ENCODE results near the gene SREBF1.

SREBF1 gene

GRCh38 chr17:17795946-17796786 is 40.6 kb downstream of the SREBF1 start:
- no peak for DNase-seq (ENCODE audit: low read depth, low spot score)

- no peak for DNase-seq (ENCODE audit: low read depth, low spot score)
Observed at GRCh38 chr17:17795296-17795695, 41.5 kb downstream of the SREBF1 start.

GRCh38 chr17:17794382-17794781 is 42.4 kb downstream of the SREBF1 start:
- no peak for DNase-seq (ENCODE audit: low read depth, low spot score)

GRCh38 chr17:17793378-17794214 is 43.2 kb downstream of the SREBF1 start:
- DNase-seq (ENCODE audit: low read depth, low spot score) = no peak

- no peak for DNase-seq (ENCODE audit: low read depth, low spot score)
Observed at GRCh38 chr17:17792551-17793377, 44.0 kb downstream of the SREBF1 start.

GRCh38 chr17:17792037-17792550 is 44.7 kb downstream of the SREBF1 start:
- no peak for DNase-seq (ENCODE audit: low read depth, low spot score)

DNA sequence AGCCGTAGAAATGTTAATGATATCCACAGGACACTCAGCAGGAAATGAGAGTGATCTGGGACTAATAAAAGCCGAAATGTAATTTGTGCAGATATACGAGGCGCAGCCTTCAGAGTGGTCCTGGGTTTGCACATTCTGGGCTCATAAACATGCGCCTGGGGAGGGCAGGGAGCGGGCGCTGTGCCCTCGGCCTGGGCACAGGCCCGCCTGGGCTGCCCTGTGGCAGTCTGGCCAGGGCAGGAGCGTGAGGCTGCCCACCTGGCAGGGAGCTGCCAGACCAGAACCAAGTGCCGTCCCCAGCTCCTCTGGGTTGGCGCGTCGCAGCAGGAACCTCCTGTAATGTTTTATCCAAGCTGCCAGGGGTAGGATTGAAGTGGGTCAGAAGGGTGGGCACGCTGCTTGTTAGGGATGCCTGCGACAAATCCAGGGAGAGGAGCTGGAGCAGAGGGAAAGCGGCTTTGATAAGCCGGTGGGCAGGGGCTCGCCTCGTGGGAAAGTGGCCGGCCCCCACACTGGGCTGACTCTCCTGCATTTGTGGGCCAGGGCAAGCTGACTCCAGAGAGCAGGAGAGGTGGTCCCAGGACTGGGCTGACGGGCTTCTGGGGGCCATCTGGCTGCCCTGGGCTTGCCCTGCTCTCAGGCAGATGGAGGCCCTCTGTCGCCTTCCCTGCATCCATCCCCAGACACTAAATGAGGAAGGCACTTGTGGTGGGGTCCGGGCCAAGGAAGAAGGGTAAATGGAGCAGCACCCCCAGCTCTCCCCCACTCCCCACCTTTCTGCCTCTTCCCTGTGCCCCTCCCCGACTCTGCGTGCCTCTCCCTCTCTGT is 45.9 kb downstream of the SREBF1 start:
- no peak for DNase-seq (ENCODE audit: low read depth, low spot score)

GRCh38 chr17:17789828-17790636 is 46.8 kb downstream of the SREBF1 start:
- no peak for DNase-seq (ENCODE audit: low read depth, low spot score)

DNA sequence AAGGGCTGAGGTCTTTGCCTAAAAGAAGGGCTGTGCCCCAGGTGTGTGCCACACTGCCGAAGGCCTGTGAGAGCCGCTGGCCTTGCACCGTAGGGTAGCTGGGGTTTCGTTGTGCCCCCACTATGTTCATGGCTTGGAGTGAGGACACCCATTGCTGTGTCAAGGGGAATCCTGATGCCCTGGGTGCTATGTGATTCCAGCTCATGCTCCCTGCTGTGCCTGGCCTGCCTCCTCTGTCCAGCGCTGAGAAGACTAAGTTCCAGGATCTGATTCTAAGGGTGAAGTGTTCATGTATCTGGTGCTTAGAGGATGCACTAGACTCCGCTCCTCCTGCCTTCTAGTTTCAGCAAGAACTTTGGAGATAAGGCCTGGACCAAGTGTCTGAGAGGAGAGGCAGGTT is 47.4 kb downstream of the SREBF1 start:
- DNase-seq (ENCODE audit: low read depth, low spot score) = no peak

GRCh38 chr17:17788967-17789366 is 47.8 kb downstream of the SREBF1 start:
- DNase-seq (ENCODE audit: low read depth, low spot score) = no peak

- DNase-seq (ENCODE audit: low read depth, low spot score) = no peak
Observed at GRCh38 chr17:17787568-17787967, 49.2 kb downstream of the SREBF1 start.

DNA sequence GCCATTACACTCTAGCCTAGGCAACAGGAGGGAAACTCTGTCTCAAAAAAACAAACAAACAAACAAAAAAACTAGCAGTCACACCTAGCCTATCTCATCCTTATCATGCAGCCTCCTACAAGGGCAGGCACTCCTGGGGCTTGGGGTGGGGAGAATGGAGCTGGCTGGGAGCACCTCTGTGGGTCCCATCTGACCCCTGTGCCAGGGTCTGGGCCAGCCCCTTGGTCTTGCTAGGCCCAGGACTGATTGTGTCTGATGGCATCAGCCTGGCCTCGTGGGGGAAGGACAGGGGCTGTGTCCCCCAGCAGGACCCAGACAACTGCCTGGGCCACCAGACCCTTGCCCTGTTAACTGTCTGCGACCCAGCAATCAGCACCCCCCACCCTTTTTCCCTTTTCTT is 49.8 kb downstream of the SREBF1 start:
- DNase-seq (ENCODE audit: low read depth, low spot score) = no peak

- no peak for DNase-seq (ENCODE audit: low read depth, low spot score)
Observed at GRCh38 chr17:17785407-17785806, 51.4 kb downstream of the SREBF1 start.

- DNase-seq (ENCODE audit: low read depth, low spot score) = no peak
Observed at GRCh38 chr17:17784657-17785267, 52.0 kb downstream of the SREBF1 start.

- no peak for DNase-seq (ENCODE audit: low read depth, low spot score)
Observed at GRCh38 chr17:17783825-17784656, 52.7 kb downstream of the SREBF1 start.

- DNase-seq (ENCODE audit: low read depth, low spot score) = no peak
Observed at GRCh38 chr17:17783116-17783824, 53.5 kb downstream of the SREBF1 start.

GRCh38 chr17:17782523-17783115 is 54.2 kb downstream of the SREBF1 start:
- DNase-seq (ENCODE audit: low read depth, low spot score) = no peak
